H1 (cell line): Measurements from ENCODE around the gene NCK2. TPM values are rescaled to one million over a fixed set of nuclear protein-coding genes. Genes with fewer than 3 reads are reported as not detected.

Experiments
- CTCF ChIA-PET: fragments of 300-600 bp; sonication (Branson Sonifier 250); formaldehyde crosslinking; loops from one replicate; lab custom pipeline; 2021; ENCODE audit not compliant: partially characterized antibody; lab: Charles Lee
- POLR2A ChIA-PET: fragments of 300-600 bp; sonication (Branson Sonifier 250); formaldehyde crosslinking; loops from one replicate; lab custom pipeline; 2021; ENCODE audit warnings: inconsistent platforms; ENCODE audit not compliant: partially characterized antibody; lab: Charles Lee
- DNase-seq, 2 experiments: peaks; one replicate each; pipeline versions ENCODE4 v3.0.0 to v3.0.0-alpha.2; 2010 to 2022; ENCODE audit warnings: low spot score in 2 of 2, low read depth in 1 of 2, mixed read lengths in 1 of 2
- FAIRE-seq: peaks from 2 replicates; lab custom pipeline; 2011; peaks lifted over from hg19 to GRCh38; lab: Jason Lieb, UNC
- H2AFZ ChIP-seq: 2 replicates; pipeline ENCODE4 v1.8.1; 2012; ENCODE audit warnings: low read length, inconsistent platforms
- H2AK5ac ChIP-seq: 2 replicates; pipeline ENCODE4 v1.6.1; 2013; ENCODE audit warnings: low read depth, low read length
- H2BK120ac ChIP-seq: replicated peaks from 2 replicates; pipeline ENCODE3; 2013; ENCODE audit warnings: low read depth, low read length, inconsistent platforms
- H2BK12ac ChIP-seq: 2 replicates; pipeline ENCODE4 v1.6.1; 2013; ENCODE audit warnings: low read depth, low read length
- H2BK15ac ChIP-seq: 2 replicates; pipeline ENCODE4 v1.6.1; 2013; ENCODE audit warnings: low read length
- H2BK20ac ChIP-seq: 2 replicates; pipeline ENCODE4 v1.6.1; 2013; ENCODE audit warnings: low read length
- H2BK5ac ChIP-seq: 2 replicates; pipeline ENCODE4 v1.6.1; 2013; ENCODE audit warnings: low read depth, low read length
- H3K14ac ChIP-seq: 2 replicates; pipeline ENCODE4 v1.6.1; 2013; ENCODE audit warnings: inconsistent platforms; ENCODE audit not compliant: insufficient read length
- H3K18ac ChIP-seq: 2 replicates; pipeline ENCODE4 v1.6.1; 2013; ENCODE audit warnings: low read length; ENCODE audit errors: extremely low read depth
- H3K23ac ChIP-seq: 2 replicates; pipeline ENCODE4 v1.6.1; 2013; ENCODE audit warnings: inconsistent platforms; ENCODE audit not compliant: insufficient read length
- H3K23me2 ChIP-seq: 2 replicates; pipeline ENCODE4 v1.6.1; 2013; ENCODE audit warnings: low read depth, low read length
- H3K27ac ChIP-seq: 2 replicates; pipeline ENCODE4 v1.6.1; 2011; ENCODE audit warnings: low read depth, low read length, inconsistent platforms
- H3K27me3 ChIP-seq, 4 experiments: replicated peaks in 1 of 4; 1 replicate in 1 of 4; 2 replicates in 3 of 4; pipeline versions ENCODE4 v1.6.1 to v1.8.1; 2011 to 2013; ENCODE audit warnings: low read length in 3 of 4, mild to moderate bottlenecking in 3 of 4, inconsistent platforms in 2 of 4, mixed read lengths in 2 of 4, moderate library complexity in 1 of 4; ENCODE audit not compliant: control insufficient read depth in 3 of 4, insufficient read depth in 3 of 4; ENCODE audit errors: extremely low read depth in 1 of 4
- H3K36me3 ChIP-seq, 4 experiments: 2 replicates each; pipeline versions ENCODE4 v1.6.1 to v1.8.1; 2011 to 2013; ENCODE audit warnings: mild to moderate bottlenecking in 4 of 4, low read length in 3 of 4, moderate library complexity in 2 of 4, control low read depth in 1 of 4, inconsistent platforms in 1 of 4; ENCODE audit not compliant: insufficient read depth in 4 of 4, control insufficient read depth in 2 of 4
- H3K4ac ChIP-seq: replicated peaks from 2 replicates; pipeline ENCODE3; 2013; ENCODE audit warnings: low read length, low read depth, mixed read lengths, inconsistent platforms; ENCODE audit not compliant: insufficient read length
- H3K4me1 ChIP-seq, 4 experiments: replicated peaks in 1 of 4; 1 replicate in 1 of 4; 2 replicates in 3 of 4; pipeline versions ENCODE4 v1.6.1 to v1.8.1; 2011 to 2013; ENCODE audit warnings: low read length in 3 of 4, inconsistent platforms in 2 of 4, mixed read lengths in 1 of 4; ENCODE audit not compliant: insufficient read depth in 4 of 4, control insufficient read depth in 3 of 4
- H3K4me2 ChIP-seq, 2 experiments: 2 replicates each; pipeline versions ENCODE4 v1.6.1 to v1.8.1; 2011 to 2013; ENCODE audit warnings: low read depth in 2 of 2, low read length in 2 of 2, control low read depth in 1 of 2, inconsistent platforms in 1 of 2, mild to moderate bottlenecking in 1 of 2; ENCODE audit not compliant: insufficient read depth in 1 of 2
- H3K4me3 ChIP-seq, 4 experiments: fragments of 200-600, 300-600 bp in 1 of 4; sonication (generic), shearing (Covaris generic), sonication (Bioruptor Twin) in 1 of 4; 2 replicates each; pipeline versions ENCODE4 v1.5.1 to v1.8.1; 2011 to 2016; ENCODE audit warnings: low read length in 4 of 4, low read depth in 3 of 4, control low read depth in 2 of 4, inconsistent platforms in 2 of 4, mild to moderate bottlenecking in 2 of 4, mixed read lengths in 1 of 4, moderate library complexity in 1 of 4; ENCODE audit not compliant: insufficient read depth in 2 of 4; ENCODE audit errors: extremely low read depth in 1 of 4
- H3K56ac ChIP-seq: replicated peaks from 2 replicates; pipeline ENCODE3; 2013; ENCODE audit warnings: low read depth, mild to moderate bottlenecking, mixed read lengths, low read length, inconsistent platforms; ENCODE audit not compliant: insufficient read length
- H3K79me1 ChIP-seq: 2 replicates; pipeline ENCODE4 v1.6.1; 2013; ENCODE audit warnings: low read depth, low read length, control low read depth
- H3K79me2 ChIP-seq, 2 experiments: 2 replicates each; pipeline versions ENCODE4 v1.6.1 to v1.8.1; 2012 to 2013; ENCODE audit warnings: low read length in 2 of 2, mild to moderate bottlenecking in 2 of 2, inconsistent platforms in 1 of 2; ENCODE audit not compliant: insufficient read depth in 2 of 2, control insufficient read depth in 1 of 2
- H3K9ac ChIP-seq, 4 experiments: replicated peaks in 1 of 4; 1 replicate in 1 of 4; 2 replicates in 3 of 4; pipeline versions ENCODE4 v1.6.1 to v1.8.1; 2011 to 2013; ENCODE audit warnings: low read depth in 3 of 4, low read length in 3 of 4, control low read depth in 2 of 4, mild to moderate bottlenecking in 2 of 4, moderate library complexity in 2 of 4, inconsistent platforms in 1 of 4; ENCODE audit errors: extremely low read depth in 1 of 4
- H3K9me3 ChIP-seq, 2 experiments: 2 replicates each; pipeline versions ENCODE4 v1.6.1 to v1.8.1; 2012 to 2013; ENCODE audit warnings: mild to moderate bottlenecking in 2 of 2, moderate library complexity in 2 of 2, control low read depth in 1 of 2, inconsistent platforms in 1 of 2, low read depth in 1 of 2, low read length in 1 of 2, mixed read lengths in 1 of 2; ENCODE audit not compliant: insufficient read depth in 2 of 2
- H4K20me1 ChIP-seq, 2 experiments: replicated peaks in 1 of 2; 2 replicates each; pipeline versions ENCODE3 to v1.8.1; 2011 to 2013; ENCODE audit warnings: inconsistent platforms in 2 of 2, low read length in 2 of 2, mild to moderate bottlenecking in 1 of 2; ENCODE audit not compliant: insufficient read depth in 2 of 2, control insufficient read depth in 1 of 2
- H4K5ac ChIP-seq: 2 replicates; pipeline ENCODE4 v1.6.1; 2013; ENCODE audit warnings: low read length, low read depth, mixed read lengths, inconsistent platforms; ENCODE audit not compliant: insufficient read length
- H4K8ac ChIP-seq: 2 replicates; pipeline ENCODE4 v1.8.0; 2013; ENCODE audit warnings: mild to moderate bottlenecking, moderate library complexity, low read length, inconsistent platforms; ENCODE audit not compliant: insufficient read depth; ENCODE audit errors: extremely low read depth
- H4K91ac ChIP-seq: replicated peaks from 2 replicates; pipeline ENCODE3; 2013; ENCODE audit warnings: low read length, mixed read lengths, inconsistent platforms; ENCODE audit not compliant: insufficient read length
- ASH2L ChIP-seq: fragments of 200-600, 300-600 bp; sonication (generic); IDR thresholded peaks from one replicate; pipeline ENCODE4 v1.7.1; 2017; ENCODE audit warnings: low read length
- BACH1 ChIP-seq: IDR thresholded peaks from 2 replicates; pipeline ENCODE4 v1.6.1; 2012; ENCODE audit warnings: low read length, improper control_type of control experiment
- BCL11A ChIP-seq, 2 experiments: IDR thresholded peaks; one replicate each; pipeline ENCODE4 v1.6.1; 2011; ENCODE audit warnings: low read depth in 2 of 2, low read length in 2 of 2, mild to moderate bottlenecking in 2 of 2
- GABPA ChIP-seq: IDR thresholded peaks from 2 replicates; pipeline ENCODE4 v1.6.1; 2011; ENCODE audit warnings: mild to moderate bottlenecking, low read length, moderate library complexity, borderline replicate concordance; ENCODE audit not compliant: insufficient read depth
- HDAC2 ChIP-seq, 2 experiments: fragments of 300-600 bp in 1 of 2; sonication (generic) in 1 of 2; IDR thresholded peaks; 2 replicates each; pipeline ENCODE4 v1.6.1; 2011 to 2012; ENCODE audit warnings: low read depth in 2 of 2, low read length in 2 of 2, mild to moderate bottlenecking in 2 of 2, moderate library complexity in 2 of 2, borderline replicate concordance in 1 of 2, inconsistent platforms in 1 of 2
- KDM4A ChIP-seq: IDR thresholded peaks from one replicate; pipeline ENCODE4 v1.7.1; 2012; ENCODE audit warnings: low read depth, mild to moderate bottlenecking, moderate library complexity, low read length, inconsistent platforms; ENCODE audit not compliant: severe bottlenecking
- NRF1 ChIP-seq: IDR thresholded peaks from 2 replicates; pipeline ENCODE4 v1.6.1; 2011; ENCODE audit warnings: mild to moderate bottlenecking, low read depth, low read length, improper control_type of control experiment
- PHF8 ChIP-seq: fragments of 200-600 bp; sonication (generic); conservative IDR thresholded peaks from 2 replicates; pipeline ENCODE4 v1.7.1; 2012; ENCODE audit warnings: low read depth, mild to moderate bottlenecking, inconsistent platforms, low read length, moderate library complexity
- SIN3A ChIP-seq, 2 experiments: IDR thresholded peaks in 1 of 2; conservative IDR thresholded peaks in 1 of 2; 2 replicates each; pipeline ENCODE4 v1.6.1; 2011 to 2012; ENCODE audit warnings: low read length in 2 of 2, improper control_type of control experiment in 1 of 2, low read depth in 1 of 2, mild to moderate bottlenecking in 1 of 2
- TAF7 ChIP-seq: optimal IDR thresholded peaks from 2 replicates; pipeline ENCODE3; 2011; ENCODE audit warnings: low read depth, mild to moderate bottlenecking, inconsistent platforms, low read length, moderate library complexity, borderline replicate concordance
- WGBS, 2 experiments: shearing (Covaris generic) in 1 of 2; methylation state at CpG; one replicate each; pipeline versions ENCODE4 v1.1.6 to v1.1.7; 2013 to 2015; ENCODE audit warnings: low lambda C conversion rate in 2 of 2, mixed read lengths in 2 of 2, inconsistent platforms in 1 of 2, low coverage in 1 of 2, missing lambda C conversion rate in 1 of 2; ENCODE audit not compliant: insufficient replicate concordance in 2 of 2, insufficient coverage in 1 of 2, insufficient read length in 1 of 2; ENCODE audit errors: extremely low coverage in 1 of 2, missing lambda C conversion rate in 1 of 2; 5-methylcytosine and 5-hydroxymethylcytosine counted together
- polyA plus RNA-seq, 7 experiments: library from polyadenylated mRNA; depleted of rRNA in 3 of 7; stranded (reverse) in 5 of 7; unstranded in 2 of 7; fragments of >200 nt in 5 of 7; fragments of 200-250 nt in 2 of 7; gene quantifications; 1 replicate in 5 of 7; 2 replicates in 1 of 7; 4 replicates in 1 of 7; pipeline versions ENCODE4 v1.2.1 to v1.2.3, GENCODE V29; 2011 to 2013; ENCODE audit warnings: missing spikeins in 2 of 7, mixed read lengths in 2 of 7
- total RNA-seq: library from RNA; stranded (reverse); fragmentation: NEBNext Ultra II Directional; extraction: Animal tissue kit (Norgen Biotek cat#: 25700); gene quantifications from 2 replicates; pipeline ENCODE4 v1.2.1, GENCODE V29; 2021
- TF ChIP-seq, protein P1 (sequence below): IDR thresholded peaks from 2 replicates; pipeline ENCODE4 v1.6.1; 2011; ENCODE audit warnings: low read depth, mild to moderate bottlenecking, low read length; ENCODE audit not compliant: insufficient read depth
- TF ChIP-seq, protein P2 (sequence below): IDR thresholded peaks from 2 replicates; pipeline ENCODE4 v1.6.1; 2012; ENCODE audit warnings: inconsistent platforms

The NCK2 gene
- total and polyA plus RNA-seq, 2 of the 8 experiments (the other 6 are each of a cell fraction or from before 2014, with no cell fraction given), result 30.3 to 65.7 TPM

DNA sequence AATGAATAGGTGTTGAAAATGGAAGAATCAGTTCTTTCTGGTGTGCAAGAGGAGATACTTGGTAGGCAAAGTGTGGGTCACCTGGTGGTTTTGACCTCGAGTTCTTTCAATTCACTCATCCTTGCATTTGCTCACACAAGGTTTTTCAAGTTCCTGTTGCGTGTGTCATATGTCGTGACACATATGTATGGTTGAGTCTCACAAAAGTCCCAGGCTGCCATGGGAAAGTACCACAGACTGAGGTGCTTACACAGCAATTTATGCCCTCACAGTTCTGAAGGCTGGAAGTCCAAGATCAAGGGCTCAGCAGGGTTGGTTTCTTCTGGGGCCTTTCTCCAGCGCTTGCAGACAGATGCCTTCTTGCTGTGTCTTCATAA lies 64.4 kb downstream of the NCK2 start:
- no peak overlapping the region for H3K4ac ChIP-seq
- H3K79me2 ChIP-seq, result peaks cover 8 to 89% of the 10 kb centered on the region in 2 experiments
- 0 out of 4 replicates have a peak overlapping the region, but pooled peaks of 1 of the 2 experiments have one; percentile 25 for H3K4me2 ChIP-seq
- no peaks in the 10 kb centered on the region for H3K27me3 ChIP-seq
- no peak overlapping the region for H2BK120ac ChIP-seq
- CTCF ChIA-PET, result interaction anchor here (0.9 to 1.3 kb wide), 2 partner anchors 19 to 30 kb away, joined by 3 to 5 read pairs; no protein-coding TSS in a partner anchor
- 94% methylated on average over 4 of the region's 4 CpGs; no CpG with 5 or more reads in 1 of the 2 experiments for WGBS, 2 experiments
- no peak for FAIRE-seq
- H2BK5ac ChIP-seq, result no peak overlapping the region
- DNase-seq, result no peak
- no peak overlapping the region for H3K27ac ChIP-seq
- H4K20me1 ChIP-seq, result peaks cover 5 to 20% of the 10 kb centered on the region in 2 experiments
- peaks cover 4 to 16% (median 11%) of the 10 kb centered on the region in 4 experiments; a peak in 5 of 7 replicates for H3K4me1 ChIP-seq
- H4K91ac ChIP-seq, result no peak overlapping the region
- no peaks in the 10 kb centered on the region for H3K36me3 ChIP-seq
- no peak overlapping the region for H2BK20ac ChIP-seq
- no peak overlapping the region for H2BK15ac ChIP-seq
- H3K9ac ChIP-seq, result no peak overlapping the region
- no peaks in the 10 kb centered on the region for H3K9me3 ChIP-seq
- no peaks in the 10 kb centered on the region for H3K23me2 ChIP-seq
- H2AK5ac ChIP-seq, result no peak overlapping the region
- no peak overlapping the region for H3K23ac ChIP-seq
- no peak overlapping the region for H2AFZ ChIP-seq
- POLR2A ChIA-PET, result interaction anchor here (0.8 to 1.1 kb wide), 2 partner anchors 11 to 22 kb away, joined by 3 to 4 read pairs; no protein-coding TSS in a partner anchor
- H3K56ac ChIP-seq, result no peak overlapping the region
- no peak overlapping the region; the same call in 1 of the 2 replicates for H2BK12ac ChIP-seq
- no peak overlapping the region for H3K4me3 ChIP-seq
- H3K18ac ChIP-seq, result no peak overlapping the region
- H4K8ac ChIP-seq, result no peak overlapping the region
- H3K14ac ChIP-seq, result no peak overlapping the region
- peaks cover 15% of the 10 kb centered on the region for H3K79me1 ChIP-seq
- H4K5ac ChIP-seq, result no peak overlapping the region
- TF ChIP-seq BACH1 (no peak), KDM4A (no peak), TAF7 (no peak), ASH2L (no peak), NRF1 (no peak), BCL11A (IDR thresholded peaks at IDR 0.05; ENCODE audit: low read depth in 2 of 2, low read length in 2 of 2) (no peak), HDAC2 (IDR thresholded peaks at IDR 0.05; ENCODE audit: borderline replicate concordance in 1 of 2, low read depth in 2 of 2, low read length in 2 of 2) (no peak), PHF8 (no peak), GABPA (no peak), SIN3A (conservative IDR thresholded peaks at IDR 0.05 in 1 of 2, IDR thresholded peaks at IDR 0.05 in 1 of 2; ENCODE audit: low read depth in 1 of 2, low read length in 2 of 2) (no peak)
- TF ChIP-seq, protein P1, sequence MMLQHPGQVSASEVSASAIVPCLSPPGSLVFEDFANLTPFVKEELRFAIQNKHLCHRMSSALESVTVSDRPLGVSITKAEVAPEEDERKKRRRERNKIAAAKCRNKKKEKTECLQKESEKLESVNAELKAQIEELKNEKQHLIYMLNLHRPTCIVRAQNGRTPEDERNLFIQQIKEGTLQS, result no peak
- TF ChIP-seq, protein P2, sequence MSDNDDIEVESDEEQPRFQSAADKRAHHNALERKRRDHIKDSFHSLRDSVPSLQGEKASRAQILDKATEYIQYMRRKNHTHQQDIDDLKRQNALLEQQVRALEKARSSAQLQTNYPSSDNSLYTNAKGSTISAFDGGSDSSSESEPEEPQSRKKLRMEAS, result no peak
